ENCODE measurements around the gene SMIM36.

DNA sequence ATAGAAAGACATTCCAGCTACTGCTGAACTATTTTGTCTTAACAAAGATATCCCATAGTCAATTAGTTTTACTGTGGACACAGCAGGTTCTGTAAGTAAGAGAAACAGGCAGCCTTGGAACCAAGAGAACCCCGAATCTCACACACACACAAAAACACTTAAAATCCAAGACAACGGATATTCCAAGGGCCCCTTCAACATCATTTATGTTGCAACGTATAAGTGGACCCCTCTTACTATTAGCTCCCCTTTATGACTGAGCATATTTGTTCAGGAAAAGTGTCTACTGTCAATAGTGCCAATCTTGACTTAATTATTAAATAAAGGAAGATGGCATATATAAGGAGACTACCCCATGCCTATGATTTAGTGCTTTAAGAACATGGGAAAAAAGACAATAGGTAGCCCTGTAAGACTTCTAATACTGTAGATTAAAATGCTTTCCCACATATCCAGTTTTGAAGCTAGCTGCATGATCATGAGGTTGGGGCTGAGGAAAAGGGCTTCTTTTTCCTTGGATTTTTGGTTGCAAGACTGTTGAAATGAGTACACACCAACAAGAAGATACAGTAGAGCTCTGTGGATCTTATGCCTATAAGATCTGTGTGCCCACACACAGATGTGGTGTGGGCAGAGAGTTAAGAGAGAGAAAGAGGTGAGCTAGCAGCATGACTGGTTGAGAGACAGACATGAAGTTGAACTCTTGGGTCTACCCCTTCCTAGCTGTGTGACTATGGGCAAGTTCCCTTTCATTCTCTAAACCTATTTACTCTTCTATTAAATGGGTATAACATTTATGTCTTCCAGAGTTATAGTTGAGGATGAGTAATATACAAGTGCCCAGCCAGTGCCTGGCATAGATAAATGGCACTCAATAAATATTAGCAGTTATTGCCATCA, 92.6 kb downstream of the SMIM36 start:
- TF ChIP-seq RELA (CRISPR knock-in tag; IDR thresholded peaks at IDR 0.05; ENCODE audit: borderline replicate concordance) (no peak), ZNF396 (CRISPR knock-in tag; IDR thresholded peaks at IDR 0.05; ENCODE audit: borderline replicate concordance) (no peak), SP1 (CRISPR knock-in tag; conservative IDR thresholded peaks at IDR 0.05) (no peak)
- TF ChIP-seq, protein P1, sequence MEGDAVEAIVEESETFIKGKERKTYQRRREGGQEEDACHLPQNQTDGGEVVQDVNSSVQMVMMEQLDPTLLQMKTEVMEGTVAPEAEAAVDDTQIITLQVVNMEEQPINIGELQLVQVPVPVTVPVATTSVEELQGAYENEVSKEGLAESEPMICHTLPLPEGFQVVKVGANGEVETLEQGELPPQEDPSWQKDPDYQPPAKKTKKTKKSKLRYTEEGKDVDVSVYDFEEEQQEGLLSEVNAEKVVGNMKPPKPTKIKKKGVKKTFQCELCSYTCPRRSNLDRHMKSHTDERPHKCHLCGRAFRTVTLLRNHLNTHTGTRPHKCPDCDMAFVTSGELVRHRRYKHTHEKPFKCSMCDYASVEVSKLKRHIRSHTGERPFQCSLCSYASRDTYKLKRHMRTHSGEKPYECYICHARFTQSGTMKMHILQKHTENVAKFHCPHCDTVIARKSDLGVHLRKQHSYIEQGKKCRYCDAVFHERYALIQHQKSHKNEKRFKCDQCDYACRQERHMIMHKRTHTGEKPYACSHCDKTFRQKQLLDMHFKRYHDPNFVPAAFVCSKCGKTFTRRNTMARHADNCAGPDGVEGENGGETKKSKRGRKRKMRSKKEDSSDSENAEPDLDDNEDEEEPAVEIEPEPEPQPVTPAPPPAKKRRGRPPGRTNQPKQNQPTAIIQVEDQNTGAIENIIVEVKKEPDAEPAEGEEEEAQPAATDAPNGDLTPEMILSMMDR (IDR thresholded peaks at IDR 0.05) = no peak
- TF ChIP-seq, protein P2, sequence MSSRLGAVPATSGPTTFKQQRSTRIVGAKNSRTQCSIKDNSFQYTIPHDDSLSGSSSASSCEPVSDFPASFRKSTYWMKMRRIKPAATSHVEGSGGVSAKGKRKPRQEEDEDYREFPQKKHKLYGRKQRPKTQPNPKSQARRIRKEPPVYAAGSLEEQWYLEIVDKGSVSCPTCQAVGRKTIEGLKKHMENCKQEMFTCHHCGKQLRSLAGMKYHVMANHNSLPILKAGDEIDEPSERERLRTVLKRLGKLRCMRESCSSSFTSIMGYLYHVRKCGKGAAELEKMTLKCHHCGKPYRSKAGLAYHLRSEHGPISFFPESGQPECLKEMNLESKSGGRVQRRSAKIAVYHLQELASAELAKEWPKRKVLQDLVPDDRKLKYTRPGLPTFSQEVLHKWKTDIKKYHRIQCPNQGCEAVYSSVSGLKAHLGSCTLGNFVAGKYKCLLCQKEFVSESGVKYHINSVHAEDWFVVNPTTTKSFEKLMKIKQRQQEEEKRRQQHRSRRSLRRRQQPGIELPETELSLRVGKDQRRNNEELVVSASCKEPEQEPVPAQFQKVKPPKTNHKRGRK (CRISPR knock-in tag; IDR thresholded peaks at IDR 0.05; ENCODE audit: borderline replicate concordance) = no peak
